Keratinocyte (primary cell): ENCODE measurements around the gene SMTN.

ENCODE experiments used
- CTCF ChIP-seq, 3 experiments: IDR thresholded peaks in 1 of 3; conservative IDR thresholded peaks in 1 of 3; optimal IDR thresholded peaks in 1 of 3; 2 replicates in 2 of 3; 3 replicates in 1 of 3; pipeline versions ENCODE3 to v1.5.1; 2011; ENCODE audit warnings: low read length in 3 of 3, mild to moderate bottlenecking in 3 of 3, moderate library complexity in 2 of 3, control low read depth in 1 of 3, inconsistent platforms in 1 of 3; ENCODE audit not compliant: insufficient read depth in 2 of 3; ENCODE audit errors: extremely low read depth in 1 of 3
- EZH2 ChIP-seq: IDR thresholded peaks from one replicate; pipeline ENCODE4 v1.6.1; 2012; ENCODE audit warnings: inconsistent platforms, mild to moderate bottlenecking, low read length, moderate library complexity

GRCh38 chr22:31040542-31041398, 40.3 kb upstream of the SMTN start:
- TF ChIP-seq CTCF (optimal IDR thresholded peaks at IDR 0.05 in 1 of 3, IDR thresholded peaks at IDR 0.05 in 1 of 3, conservative IDR thresholded peaks at IDR 0.05 in 1 of 3; ENCODE audit: extremely low read depth in 1 of 3, insufficient read depth in 2 of 3, low read length in 3 of 3) = no peak
- TF ChIP-seq EZH2 = no peak
